ENCODE data around the gene FAR1.
A peak's percentile ranks its signal among the peaks of the same experiment; 100 is the strongest.

FAR1 gene

DNA sequence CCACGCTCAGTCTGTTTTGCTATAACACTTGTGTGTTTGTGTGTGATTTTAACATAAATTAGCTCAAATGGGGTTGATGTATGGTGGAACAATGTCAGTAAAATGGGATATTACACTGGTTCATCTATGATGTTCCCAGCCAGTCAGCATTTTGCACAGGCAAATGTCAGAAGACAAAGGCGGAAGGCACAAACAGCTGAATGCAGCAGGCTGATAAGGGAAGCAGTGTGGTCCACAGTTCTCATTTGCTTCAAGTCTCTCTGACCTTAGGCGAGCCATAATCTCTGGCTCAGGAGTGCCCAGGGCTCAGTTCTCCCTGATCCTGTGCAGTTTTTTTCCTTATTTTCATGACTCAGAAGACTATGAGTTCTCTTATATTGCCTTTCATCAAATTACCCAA, 102.7 kb downstream of the FAR1 start:
- Histone ChIP-seq H3K36me3 (ENCODE audit: control insufficient read depth in 4 of 4, insufficient read depth in 4 of 4, low read length in 3 of 4) (no peaks in the 10 kb centered on the region), H3K4me3 (ENCODE audit: control insufficient read depth in 1 of 7, extremely low read depth in 1 of 7, insufficient read depth in 4 of 7, low read depth in 2 of 7, low read length in 6 of 7) (no peak overlapping the region), H3K27ac (ENCODE audit: insufficient read depth in 1 of 2, low read depth in 1 of 2, low read length in 2 of 2, poor library complexity in 1 of 2, severe bottlenecking in 2 of 2) (no peak overlapping the region), H3K4me1 (ENCODE audit: control extremely low read depth in 1 of 4, control insufficient read depth in 4 of 4, insufficient read depth in 4 of 4, low read length in 3 of 4) (no peaks in the 10 kb centered on the region), H3K9me3 (ENCODE audit: control extremely low read depth in 1 of 5, control insufficient read depth in 4 of 5, insufficient read depth in 2 of 5, low read depth in 1 of 5, low read length in 4 of 5) (no peaks in the 10 kb centered on the region), H3K27me3 (replicated peaks in 2 of 5; ENCODE audit: control insufficient read depth in 4 of 5, insufficient read depth in 5 of 5, low read length in 4 of 5) (peaks cover 0 to 6% (median 2%) of the 10 kb centered on the region in 5 experiments)
- POLR2A ChIA-PET: no interaction called here
- 96% methylated on average over 3 of the region's 3 CpGs for WGBS (ENCODE audit: insufficient coverage)
- CTCF ChIA-PET: interaction anchor here (0.6 to 4.7 kb wide), 7 partner anchors 12 to 684 kb away, joined by 3 to 37 read pairs (median 4); no protein-coding TSS in a partner anchor
- DNase-seq: peak in 2 of 3 donors; percentile 21 to 30

DNA sequence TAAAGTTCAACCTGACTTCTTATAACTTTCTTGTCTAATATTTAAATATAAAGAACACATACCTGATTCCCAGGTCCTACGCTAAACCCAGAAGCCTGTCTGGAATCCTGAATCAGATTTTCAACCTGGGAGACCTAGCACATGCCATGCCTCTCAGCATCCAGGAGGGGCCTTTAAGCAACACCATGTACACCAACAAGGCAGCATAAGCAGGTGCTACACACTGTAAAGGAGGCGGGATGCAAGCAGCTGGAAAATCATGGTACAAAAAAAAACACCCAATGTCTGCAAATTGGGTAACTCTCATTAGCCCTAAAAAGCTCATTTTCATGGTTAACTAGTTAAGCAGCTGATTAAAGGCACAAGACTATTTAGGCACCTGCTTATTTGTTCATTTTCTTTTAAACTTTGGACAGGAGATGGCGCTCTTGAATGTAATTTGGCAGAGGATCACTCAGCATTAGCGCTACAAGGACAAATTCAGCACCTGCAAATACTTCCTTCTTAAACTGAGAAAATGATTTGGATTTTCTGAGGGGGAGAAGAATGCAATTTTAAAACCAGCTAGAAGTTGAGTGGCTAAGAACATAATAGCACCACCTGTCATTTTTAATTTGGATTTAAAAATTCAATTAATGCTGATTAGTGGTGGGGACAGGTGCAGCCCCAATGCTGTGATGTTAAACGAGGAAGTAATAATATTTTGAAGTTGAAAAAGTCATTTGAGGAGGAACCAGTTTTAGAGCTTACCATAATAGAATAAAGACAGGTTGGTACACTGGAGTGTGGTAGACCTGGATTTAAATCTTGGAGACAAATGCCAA, 104.0 kb downstream of the FAR1 start:
- Histone ChIP-seq H3K27ac (ENCODE audit: insufficient read depth in 1 of 2, low read depth in 1 of 2, low read length in 2 of 2, poor library complexity in 1 of 2, severe bottlenecking in 2 of 2) (no peak overlapping the region), H3K36me3 (ENCODE audit: control insufficient read depth in 4 of 4, insufficient read depth in 4 of 4, low read length in 3 of 4) (no peaks in the 10 kb centered on the region), H3K4me1 (ENCODE audit: control extremely low read depth in 1 of 4, control insufficient read depth in 4 of 4, insufficient read depth in 4 of 4, low read length in 3 of 4) (no peaks in the 10 kb centered on the region), H3K27me3 (replicated peaks in 2 of 5; ENCODE audit: control insufficient read depth in 4 of 5, insufficient read depth in 5 of 5, low read length in 4 of 5) (peaks cover 0 to 10% (median 2%) of the 10 kb centered on the region in 5 experiments), H3K4me3 (ENCODE audit: control insufficient read depth in 1 of 7, extremely low read depth in 1 of 7, insufficient read depth in 4 of 7, low read depth in 2 of 7, low read length in 6 of 7) (no peak overlapping the region), H3K9me3 (ENCODE audit: control extremely low read depth in 1 of 5, control insufficient read depth in 4 of 5, insufficient read depth in 2 of 5, low read depth in 1 of 5, low read length in 4 of 5) (no peaks in the 10 kb centered on the region)
- ChIA-PET POLR2A (no interaction called here), CTCF (interaction anchor here (0.6 to 4.7 kb wide), 30 partner anchors 9 to 708 kb away, joined by 3 to 37 read pairs (median 4); no protein-coding TSS in a partner anchor)
- WGBS (ENCODE audit: insufficient coverage): 52% methylated on average over 3 of the region's 5 CpGs
- peak; percentile 84 to 92 (median 90) for DNase-seq

GRCh38 chr11:13775471-13775870, 107.0 kb downstream of the FAR1 start:
- Histone ChIP-seq H3K4me1 (ENCODE audit: control extremely low read depth in 1 of 4, control insufficient read depth in 4 of 4, insufficient read depth in 4 of 4, low read length in 3 of 4) (no peaks in the 10 kb centered on the region), H3K27ac (ENCODE audit: insufficient read depth in 1 of 2, low read depth in 1 of 2, low read length in 2 of 2, poor library complexity in 1 of 2, severe bottlenecking in 2 of 2) (no peak overlapping the region), H3K9me3 (ENCODE audit: control extremely low read depth in 1 of 5, control insufficient read depth in 4 of 5, insufficient read depth in 2 of 5, low read depth in 1 of 5, low read length in 4 of 5) (no peaks in the 10 kb centered on the region), H3K4me3 (ENCODE audit: control insufficient read depth in 1 of 7, extremely low read depth in 1 of 7, insufficient read depth in 4 of 7, low read depth in 2 of 7, low read length in 6 of 7) (no peak overlapping the region), H3K27me3 (replicated peaks in 2 of 5; ENCODE audit: control insufficient read depth in 4 of 5, insufficient read depth in 5 of 5, low read length in 4 of 5) (peaks cover 0 to 16% (median 5%) of the 10 kb centered on the region in 5 experiments), H3K36me3 (ENCODE audit: control insufficient read depth in 4 of 4, insufficient read depth in 4 of 4, low read length in 3 of 4) (no peaks in the 10 kb centered on the region)
- DNase-seq: no peak
- 100% methylated on average over 1 of the region's 1 CpG for WGBS (ENCODE audit: insufficient coverage)
- POLR2A ChIA-PET: no interaction called here
- CTCF ChIA-PET: interaction anchor here (0.8 to 2.0 kb wide), 9 partner anchors 8 to 478 kb away, joined by 3 to 9 read pairs (median 4); no protein-coding TSS in a partner anchor

DNA sequence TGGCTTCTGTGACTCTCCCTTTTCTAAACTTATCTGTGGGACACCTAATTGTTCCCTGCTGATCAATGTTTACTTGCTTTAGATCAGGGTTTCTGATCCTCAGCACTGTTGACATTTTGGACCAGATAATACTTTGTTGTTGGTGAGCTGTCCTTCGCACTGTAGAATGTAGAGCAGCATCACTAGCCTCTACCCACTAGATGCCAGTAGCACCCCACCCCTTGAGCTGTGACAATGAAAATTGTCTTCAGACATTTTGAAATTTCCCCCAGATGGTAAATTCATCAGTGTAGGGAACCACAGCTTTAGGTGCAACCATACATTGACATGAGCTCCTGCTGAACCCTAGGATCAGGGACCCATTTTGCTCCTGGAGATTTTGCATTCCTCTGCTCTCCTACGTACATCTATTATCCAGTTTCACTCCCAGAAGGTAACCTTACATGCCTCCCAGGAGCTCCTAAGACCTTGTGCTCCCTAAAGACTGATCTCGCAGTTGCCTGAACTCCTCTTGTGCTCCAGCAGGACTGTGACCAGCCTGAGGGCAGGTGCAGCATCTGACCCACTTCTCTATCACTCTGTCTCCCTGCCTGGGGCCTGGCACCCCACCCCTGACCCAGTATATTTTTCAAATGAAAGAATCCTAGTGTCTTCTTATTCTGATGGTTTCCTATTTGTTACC, 107.8 kb downstream of the FAR1 start:
- 95% methylated on average over 3 of the region's 3 CpGs for WGBS (ENCODE audit: insufficient coverage)
- no peaks in the 10 kb centered on the region for H3K36me3 ChIP-seq (ENCODE audit: control insufficient read depth in 4 of 4, insufficient read depth in 4 of 4, low read length in 3 of 4)
- DNase-seq: peak; percentile 35 to 54 (median 49)
- no peaks in the 10 kb centered on the region for H3K4me1 ChIP-seq (ENCODE audit: control extremely low read depth in 1 of 4, control insufficient read depth in 4 of 4, insufficient read depth in 4 of 4, low read length in 3 of 4)
- no peaks in the 10 kb centered on the region for H3K9me3 ChIP-seq (ENCODE audit: control extremely low read depth in 1 of 5, control insufficient read depth in 4 of 5, insufficient read depth in 2 of 5, low read depth in 1 of 5, low read length in 4 of 5)
- peaks cover 0 to 14% (median 3%) of the 10 kb centered on the region in 5 experiments for H3K27me3 ChIP-seq (replicated peaks in 2 of 5; ENCODE audit: control insufficient read depth in 4 of 5, insufficient read depth in 5 of 5, low read length in 4 of 5)
- ChIA-PET POLR2A (no interaction called here), CTCF (interaction anchor here (0.8 to 2.0 kb wide), 13 partner anchors 9 to 482 kb away, joined by 3 to 9 read pairs (median 4); no protein-coding TSS in a partner anchor)
- H3K27ac ChIP-seq (ENCODE audit: insufficient read depth in 1 of 2, low read depth in 1 of 2, low read length in 2 of 2, poor library complexity in 1 of 2, severe bottlenecking in 2 of 2): no peak overlapping the region
- no peak overlapping the region for H3K4me3 ChIP-seq (ENCODE audit: control insufficient read depth in 1 of 7, extremely low read depth in 1 of 7, insufficient read depth in 4 of 7, low read depth in 2 of 7, low read length in 6 of 7)

DNA sequence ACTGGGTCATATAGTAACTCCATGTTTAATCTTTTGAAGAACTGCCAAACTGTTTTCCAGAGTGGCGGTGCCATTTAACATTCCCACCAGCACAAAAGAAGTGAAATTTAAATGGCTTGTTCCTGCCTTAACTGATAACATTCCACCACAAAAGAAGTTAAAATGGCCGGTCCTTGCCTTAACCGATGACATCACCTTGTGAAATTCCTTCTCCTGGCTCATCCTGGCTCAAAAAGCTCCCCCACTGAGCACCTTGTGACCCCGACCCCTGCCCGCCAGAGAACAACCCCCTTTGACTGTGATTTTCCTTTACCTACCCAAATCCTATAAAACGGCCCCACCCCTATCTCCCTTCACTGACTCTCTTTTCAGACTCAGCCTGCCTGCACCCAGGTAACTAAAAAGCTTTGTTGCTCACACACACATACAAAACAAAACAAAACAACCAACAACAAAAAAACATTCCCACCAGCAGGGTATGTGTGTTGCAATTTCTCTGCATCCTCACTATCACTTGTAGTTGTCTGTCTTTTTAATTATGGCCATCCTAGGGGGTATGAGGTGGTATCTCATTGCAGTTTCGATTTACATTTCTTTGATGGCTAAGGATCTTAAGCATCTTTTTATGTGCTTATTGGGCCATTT, 109.0 kb downstream of the FAR1 start:
- POLR2A ChIA-PET: no interaction called here
- Histone ChIP-seq H3K36me3 (ENCODE audit: control insufficient read depth in 4 of 4, insufficient read depth in 4 of 4, low read length in 3 of 4) (no peaks in the 10 kb centered on the region), H3K9me3 (ENCODE audit: control extremely low read depth in 1 of 5, control insufficient read depth in 4 of 5, insufficient read depth in 2 of 5, low read depth in 1 of 5, low read length in 4 of 5) (no peaks in the 10 kb centered on the region), H3K4me1 (ENCODE audit: control extremely low read depth in 1 of 4, control insufficient read depth in 4 of 4, insufficient read depth in 4 of 4, low read length in 3 of 4) (no peaks in the 10 kb centered on the region), H3K27ac (ENCODE audit: insufficient read depth in 1 of 2, low read depth in 1 of 2, low read length in 2 of 2, poor library complexity in 1 of 2, severe bottlenecking in 2 of 2) (no peak overlapping the region), H3K27me3 (replicated peaks in 2 of 5; ENCODE audit: control insufficient read depth in 4 of 5, insufficient read depth in 5 of 5, low read length in 4 of 5) (peaks cover 0 to 16% (median 2%) of the 10 kb centered on the region in 5 experiments), H3K4me3 (ENCODE audit: control insufficient read depth in 1 of 7, extremely low read depth in 1 of 7, insufficient read depth in 4 of 7, low read depth in 2 of 7, low read length in 6 of 7) (no peak overlapping the region)
- CTCF ChIA-PET: interaction anchor here (1.0 to 2.0 kb wide), 3 partner anchors 153 to 476 kb away, joined by 3 to 9 read pairs (median 3); no protein-coding TSS in a partner anchor
- DNase-seq: no peak
- 87% methylated on average over 4 of the region's 7 CpGs for WGBS (ENCODE audit: insufficient coverage)

DNA sequence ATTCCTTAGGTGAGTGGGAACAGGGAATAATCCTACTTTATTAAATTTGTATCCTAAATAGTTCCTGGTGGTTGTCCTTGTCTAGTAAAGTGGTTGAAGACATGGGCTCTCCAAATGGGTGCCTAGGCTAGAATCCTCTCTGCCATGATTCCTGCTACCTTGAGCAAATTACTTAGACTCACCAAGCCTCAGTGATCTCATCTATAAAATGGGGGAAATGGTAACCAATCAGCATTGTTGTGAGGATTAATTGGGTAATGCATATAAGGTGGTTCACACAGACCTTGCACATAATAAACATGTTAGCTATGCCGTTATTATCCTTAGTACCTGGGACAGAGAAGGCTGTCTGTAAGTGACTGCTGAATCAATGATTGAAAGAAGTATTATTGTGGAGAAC, 109.9 kb downstream of the FAR1 start:
- Histone ChIP-seq H3K9me3 (ENCODE audit: control extremely low read depth in 1 of 5, control insufficient read depth in 4 of 5, insufficient read depth in 2 of 5, low read depth in 1 of 5, low read length in 4 of 5) (no peaks in the 10 kb centered on the region), H3K36me3 (ENCODE audit: control insufficient read depth in 4 of 4, insufficient read depth in 4 of 4, low read length in 3 of 4) (no peaks in the 10 kb centered on the region), H3K27me3 (replicated peaks in 2 of 5; ENCODE audit: control insufficient read depth in 4 of 5, insufficient read depth in 5 of 5, low read length in 4 of 5) (peaks cover 0 to 19% (median 2%) of the 10 kb centered on the region in 5 experiments), H3K27ac (ENCODE audit: insufficient read depth in 1 of 2, low read depth in 1 of 2, low read length in 2 of 2, poor library complexity in 1 of 2, severe bottlenecking in 2 of 2) (no peak overlapping the region), H3K4me3 (ENCODE audit: control insufficient read depth in 1 of 7, extremely low read depth in 1 of 7, insufficient read depth in 4 of 7, low read depth in 2 of 7, low read length in 6 of 7) (no peak overlapping the region), H3K4me1 (ENCODE audit: control extremely low read depth in 1 of 4, control insufficient read depth in 4 of 4, insufficient read depth in 4 of 4, low read length in 3 of 4) (no peaks in the 10 kb centered on the region)
- WGBS (ENCODE audit: insufficient coverage): no CpG with 5 or more reads among the region's 1 CpG
- DNase-seq: no peak
- CTCF ChIA-PET: interaction anchor here (0.7 to 1.2 kb wide), 2 partner anchors 147 to 459 kb away, joined by 3 read pairs; no protein-coding TSS in a partner anchor
- POLR2A ChIA-PET: no interaction called here

Measured in common myeloid progenitor, CD34-positive (primary cell).